HFF-Myc (cell line): ENCODE measurements around the gene CLHC1.

Experiments used
- DNase-seq: peaks from one replicate; pipeline ENCODE4 v3.0.0-alpha.2; 2011; ENCODE audit warnings: low read depth; ENCODE audit errors: extremely low read depth
- H3K4me3 ChIP-seq: replicated peaks from 2 replicates; pipeline ENCODE4 v1.5.1; 2011; ENCODE audit warnings: low read depth, mild to moderate bottlenecking, control low read depth, low read length
- CTCF ChIP-seq: IDR thresholded peaks from 2 replicates; pipeline ENCODE4 v1.5.1; 2012; ENCODE audit warnings: mild to moderate bottlenecking, low read depth, low read length, control low read depth; ENCODE audit errors: missing control alignments

CLHC1 gene

GRCh38 chr2:55159752-55160151 is 72.3 kb downstream of the CLHC1 start:
- TF ChIP-seq CTCF: no peak
- no peak for DNase-seq
- H3K4me3 ChIP-seq: no peak overlapping the region

GRCh38 chr2:55159037-55159651 is 72.9 kb downstream of the CLHC1 start:
- no peak for TF ChIP-seq CTCF
- no peak overlapping the region for H3K4me3 ChIP-seq
- DNase-seq: no peak

- no peak for TF ChIP-seq CTCF
- H3K4me3 ChIP-seq: no peak overlapping the region
- no peak for DNase-seq
These were observed 73.8 kb downstream of the CLHC1 start for GRCh38 chr2:55158111-55158814.

GRCh38 chr2:55157474-55157884 is 74.6 kb downstream of the CLHC1 start:
- DNase-seq: no peak
- no peak overlapping the region for H3K4me3 ChIP-seq
- TF ChIP-seq CTCF: no peak

- H3K4me3 ChIP-seq: no peak overlapping the region
- DNase-seq: no peak
- TF ChIP-seq CTCF: no peak
These were observed 75.1 kb downstream of the CLHC1 start for GRCh38 chr2:55156984-55157383.

- no peak overlapping the region for H3K4me3 ChIP-seq
- DNase-seq: no peak
- no peak for TF ChIP-seq CTCF
These were observed 75.8 kb downstream of the CLHC1 start for GRCh38 chr2:55156326-55156725.
